OCI-LY7 (cell line): Measurements from ENCODE around the gene CAND1.

Experiments
- EZH2phosphoT487 ChIP-seq: fragments of 200-600 bp; sonication (generic); IDR thresholded peaks from 2 replicates; pipeline ENCODE4 v1.6.1; 2018; ENCODE audit warnings: low read depth, borderline replicate concordance, mild to moderate bottlenecking, mixed run types, antibody characterized with exemption, low read length, moderate library complexity, mixed read lengths
- TF ChIP-seq, protein P1 (sequence below): fragments of 200-600 bp; sonication (generic); conservative IDR thresholded peaks from 2 replicates; pipeline ENCODE4 v1.5.1; 2014; ENCODE audit warnings: mild to moderate bottlenecking, antibody characterized with exemption, low read length, moderate library complexity, mixed read lengths

DNA sequence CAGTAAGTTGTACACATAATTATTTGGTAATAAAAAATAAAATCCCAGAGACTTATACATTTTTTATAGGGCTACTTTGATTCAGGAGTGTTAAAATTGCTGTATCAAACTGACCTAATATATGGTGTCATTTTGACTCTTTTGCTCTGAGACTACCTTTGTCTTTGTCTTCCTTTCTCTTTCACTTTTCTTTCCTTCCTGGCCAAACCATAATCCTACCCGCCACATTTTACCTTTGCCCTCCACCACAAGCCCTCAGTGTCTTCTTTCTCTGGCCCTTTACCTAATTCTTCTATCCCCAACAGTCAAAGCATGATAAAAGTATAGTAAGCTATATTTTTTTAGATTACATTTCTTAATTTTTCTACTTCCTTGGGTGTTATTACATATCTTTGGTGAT, 62.0 kb downstream of the CAND1 start:
- no peak for TF ChIP-seq EZH2phosphoT487
- TF ChIP-seq, protein P1, sequence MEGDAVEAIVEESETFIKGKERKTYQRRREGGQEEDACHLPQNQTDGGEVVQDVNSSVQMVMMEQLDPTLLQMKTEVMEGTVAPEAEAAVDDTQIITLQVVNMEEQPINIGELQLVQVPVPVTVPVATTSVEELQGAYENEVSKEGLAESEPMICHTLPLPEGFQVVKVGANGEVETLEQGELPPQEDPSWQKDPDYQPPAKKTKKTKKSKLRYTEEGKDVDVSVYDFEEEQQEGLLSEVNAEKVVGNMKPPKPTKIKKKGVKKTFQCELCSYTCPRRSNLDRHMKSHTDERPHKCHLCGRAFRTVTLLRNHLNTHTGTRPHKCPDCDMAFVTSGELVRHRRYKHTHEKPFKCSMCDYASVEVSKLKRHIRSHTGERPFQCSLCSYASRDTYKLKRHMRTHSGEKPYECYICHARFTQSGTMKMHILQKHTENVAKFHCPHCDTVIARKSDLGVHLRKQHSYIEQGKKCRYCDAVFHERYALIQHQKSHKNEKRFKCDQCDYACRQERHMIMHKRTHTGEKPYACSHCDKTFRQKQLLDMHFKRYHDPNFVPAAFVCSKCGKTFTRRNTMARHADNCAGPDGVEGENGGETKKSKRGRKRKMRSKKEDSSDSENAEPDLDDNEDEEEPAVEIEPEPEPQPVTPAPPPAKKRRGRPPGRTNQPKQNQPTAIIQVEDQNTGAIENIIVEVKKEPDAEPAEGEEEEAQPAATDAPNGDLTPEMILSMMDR, result no peak
